Lung (tissue), 12 donors: Measurements from ENCODE around the gene ZNF516. TPM values are rescaled to one million over a fixed set of nuclear protein-coding genes. Genes with fewer than 3 reads are reported as not detected.

Source experiments
- ATAC-seq: fragments of 200-7000 bp; cut with Tn5 transposase; one replicate; pipeline ENCODE4 v1.9.1; 2020; ENCODE audit warnings: moderate number of reproducible peaks; ENCODE audit not compliant: insufficient read depth, low FRiP score
- DNase-seq, 3 donors: peaks; one replicate each; pipeline ENCODE4 v3.0.0-alpha.2; 2013 to 2017
- H3K27ac ChIP-seq, 2 donors: one replicate each; pipeline ENCODE4 v1.5.1; 2013; ENCODE audit warnings: mild to moderate bottlenecking in 2 of 2, moderate library complexity in 2 of 2, control low read depth in 1 of 2, inconsistent platforms in 1 of 2, low read depth in 1 of 2, low read length in 1 of 2
- H3K27me3 ChIP-seq, 3 donors: one replicate each; pipeline ENCODE4 v1.5.1; 2013; ENCODE audit warnings: low read length in 2 of 3; ENCODE audit not compliant: control insufficient read depth in 3 of 3, insufficient read depth in 3 of 3
- H3K36me3 ChIP-seq, 4 donors: one replicate each; pipeline ENCODE4 v1.5.1; 2013; ENCODE audit warnings: low read length in 4 of 4, mild to moderate bottlenecking in 1 of 4, moderate library complexity in 1 of 4; ENCODE audit not compliant: control insufficient read depth in 4 of 4, insufficient read depth in 4 of 4
- H3K4me1 ChIP-seq, 5 donors: one replicate each; pipeline ENCODE4 v1.5.1; 2013; ENCODE audit warnings: low read length in 5 of 5, mild to moderate bottlenecking in 2 of 5, moderate library complexity in 1 of 5; ENCODE audit not compliant: control insufficient read depth in 5 of 5, insufficient read depth in 5 of 5
- H3K4me3 ChIP-seq: one replicate; pipeline ENCODE4 v1.5.1; 2013; ENCODE audit warnings: mild to moderate bottlenecking, control low read depth, moderate library complexity
- H3K9ac ChIP-seq, 2 donors: one replicate each; pipeline ENCODE4 v1.5.1; 2013; ENCODE audit warnings: low read length in 2 of 2, control low read depth in 1 of 2; ENCODE audit not compliant: insufficient read depth in 1 of 2
- H3K9me3 ChIP-seq, 4 donors: one replicate each; pipeline ENCODE4 v1.5.1; 2013; ENCODE audit warnings: low read length in 3 of 4, mild to moderate bottlenecking in 1 of 4, moderate library complexity in 1 of 4; ENCODE audit not compliant: control insufficient read depth in 4 of 4, insufficient read depth in 3 of 4
- WGBS, 2 donors: extraction: QIAGEN DNeasy Blood & Tissue Kit; methylation state at CpG; one replicate each; pipeline ENCODE4 v1.1.7; 2013; 5-methylcytosine and 5-hydroxymethylcytosine counted together
- polyA plus RNA-seq, 2 donors: library from polyadenylated mRNA; stranded (reverse); fragments of 200-250 nt; gene quantifications; one replicate each; pipeline ENCODE4 v1.2.1, GENCODE V29; 2013
- total RNA-seq, 2 donors: library from RNA; depleted of rRNA in 1 of 2; stranded (reverse); fragments of >200 nt in 1 of 2; gene quantifications; one replicate each; pipeline ENCODE4 v1.2.1, GENCODE V29; 2014 to 2021
- TF ChIP-seq, protein P1 (sequence below): IDR thresholded peaks from 2 replicates; pipeline ENCODE4 v1.5.1; 2012; ENCODE audit warnings: mild to moderate bottlenecking; ENCODE audit errors: control extremely low read depth, extremely low read depth
- donor health status: control.
- donor health status: control.
- donor health status: Bipolar disorder and iron deficiency.
- donor health status: healthy.
- donor health status: DM: yes; HTN: yes; CAD: no.

Gene ZNF516
- total and polyA plus RNA-seq, 4 donors = 7.7 to 45.4 (median 26.4) TPM

DNA sequence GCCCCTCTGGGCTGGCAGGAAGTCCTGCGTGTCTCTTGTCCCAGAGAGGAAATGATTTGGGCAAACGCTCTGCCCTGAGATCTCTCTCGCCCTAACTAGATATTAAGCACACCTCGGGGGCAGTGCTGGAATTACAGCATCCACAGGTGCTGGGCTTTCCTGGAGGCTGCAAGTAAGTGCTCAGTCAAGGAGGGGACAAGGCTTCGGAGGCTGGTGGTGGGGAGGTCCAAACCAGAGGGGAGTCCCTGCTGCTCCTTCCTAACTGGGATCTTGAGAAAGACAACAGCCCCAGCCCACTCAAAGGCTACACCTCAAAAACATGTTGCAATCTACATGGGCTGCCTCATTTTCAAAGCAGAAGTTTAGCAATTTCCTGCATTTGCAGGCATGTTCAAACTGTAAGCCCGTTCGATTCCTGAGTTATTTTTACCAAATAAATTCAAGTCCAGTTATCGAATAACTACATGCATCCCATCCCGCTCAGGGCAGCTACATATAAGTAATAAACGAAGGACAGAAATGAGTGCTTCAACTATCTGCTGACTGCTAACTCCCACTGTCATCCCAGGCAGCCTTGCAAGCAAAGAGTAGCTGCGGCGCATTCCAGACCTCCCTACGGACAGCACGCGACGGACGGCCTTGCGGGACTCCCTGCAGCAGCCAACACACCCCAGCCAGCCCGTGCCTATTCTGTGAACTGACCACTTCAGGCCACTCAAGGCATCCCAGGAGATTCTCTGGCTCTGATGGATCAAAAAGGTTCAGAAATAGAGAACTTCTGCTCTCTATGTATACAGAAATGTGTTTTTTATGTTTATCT is 27.5 kb downstream of the ZNF516 start:
- TF ChIP-seq, protein P1, sequence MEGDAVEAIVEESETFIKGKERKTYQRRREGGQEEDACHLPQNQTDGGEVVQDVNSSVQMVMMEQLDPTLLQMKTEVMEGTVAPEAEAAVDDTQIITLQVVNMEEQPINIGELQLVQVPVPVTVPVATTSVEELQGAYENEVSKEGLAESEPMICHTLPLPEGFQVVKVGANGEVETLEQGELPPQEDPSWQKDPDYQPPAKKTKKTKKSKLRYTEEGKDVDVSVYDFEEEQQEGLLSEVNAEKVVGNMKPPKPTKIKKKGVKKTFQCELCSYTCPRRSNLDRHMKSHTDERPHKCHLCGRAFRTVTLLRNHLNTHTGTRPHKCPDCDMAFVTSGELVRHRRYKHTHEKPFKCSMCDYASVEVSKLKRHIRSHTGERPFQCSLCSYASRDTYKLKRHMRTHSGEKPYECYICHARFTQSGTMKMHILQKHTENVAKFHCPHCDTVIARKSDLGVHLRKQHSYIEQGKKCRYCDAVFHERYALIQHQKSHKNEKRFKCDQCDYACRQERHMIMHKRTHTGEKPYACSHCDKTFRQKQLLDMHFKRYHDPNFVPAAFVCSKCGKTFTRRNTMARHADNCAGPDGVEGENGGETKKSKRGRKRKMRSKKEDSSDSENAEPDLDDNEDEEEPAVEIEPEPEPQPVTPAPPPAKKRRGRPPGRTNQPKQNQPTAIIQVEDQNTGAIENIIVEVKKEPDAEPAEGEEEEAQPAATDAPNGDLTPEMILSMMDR = no peak
- DNase-seq (peak in 2 of 3 donors; percentile 50 to 52), ATAC-seq (no peak)
- H3K4me1 ChIP-seq = peaks cover 0 to 17% (median 13%) of the 10 kb centered on the region in 5 donors
- H3K27me3 ChIP-seq = no peaks in the 10 kb centered on the region
- H3K9ac ChIP-seq = no peak overlapping the region
- H3K36me3 ChIP-seq = peaks cover 0 to 6% (median under 1%) of the 10 kb centered on the region in 4 donors
- no peaks in the 10 kb centered on the region for H3K9me3 ChIP-seq
- H3K27ac ChIP-seq = peak overlapping the region in 1 of 2 donors; percentile 35
- H3K4me3 ChIP-seq = no peak overlapping the region
- 11 to 32% methylated on average over 19 of the region's 19 CpGs for WGBS, 2 donors

DNA sequence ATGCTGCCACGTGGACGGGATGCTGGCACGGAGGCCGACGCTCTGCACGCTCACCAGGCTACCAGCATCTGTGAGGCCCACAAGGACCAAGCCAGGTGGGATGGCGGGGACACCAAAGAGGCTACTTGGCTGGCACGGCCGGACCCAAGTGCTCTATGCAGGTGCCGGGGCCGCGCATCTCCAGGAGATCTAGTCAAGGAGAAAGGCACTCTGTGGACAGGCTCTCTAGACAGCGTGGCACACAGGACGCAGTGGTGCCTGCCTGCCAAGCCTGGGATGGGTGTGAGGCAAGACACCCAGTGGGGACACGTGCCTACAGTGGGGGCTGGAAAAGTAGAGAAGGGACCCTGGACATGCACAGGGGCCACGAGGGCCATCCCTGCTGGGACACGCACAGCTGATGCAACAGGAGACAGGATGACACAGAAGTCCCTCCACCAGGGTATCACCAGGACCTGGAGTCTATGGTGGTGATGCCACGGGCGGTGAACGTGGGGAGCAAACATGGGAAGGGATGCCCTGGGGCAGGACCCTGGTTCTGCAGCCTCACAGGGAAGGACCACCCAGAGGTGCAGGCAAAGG is 28.5 kb downstream of the ZNF516 start:
- Histone ChIP-seq H3K9ac (no peak overlapping the region), H3K9me3 (no peaks in the 10 kb centered on the region), H3K36me3 (peaks cover 0 to 8% (median under 1%) of the 10 kb centered on the region in 4 donors), H3K4me1 (peaks cover 0 to 17% (median 7%) of the 10 kb centered on the region in 5 donors), H3K27me3 (no peaks in the 10 kb centered on the region), H3K4me3 (no peak overlapping the region), H3K27ac (peak overlapping the region in 1 of 2 donors; percentile 7)
- 70 to 87% methylated on average over 20 of the region's 20 CpGs for WGBS, 2 donors
- TF ChIP-seq, protein P1 = no peak
- ATAC-seq (no peak), DNase-seq (no peak)

DNA sequence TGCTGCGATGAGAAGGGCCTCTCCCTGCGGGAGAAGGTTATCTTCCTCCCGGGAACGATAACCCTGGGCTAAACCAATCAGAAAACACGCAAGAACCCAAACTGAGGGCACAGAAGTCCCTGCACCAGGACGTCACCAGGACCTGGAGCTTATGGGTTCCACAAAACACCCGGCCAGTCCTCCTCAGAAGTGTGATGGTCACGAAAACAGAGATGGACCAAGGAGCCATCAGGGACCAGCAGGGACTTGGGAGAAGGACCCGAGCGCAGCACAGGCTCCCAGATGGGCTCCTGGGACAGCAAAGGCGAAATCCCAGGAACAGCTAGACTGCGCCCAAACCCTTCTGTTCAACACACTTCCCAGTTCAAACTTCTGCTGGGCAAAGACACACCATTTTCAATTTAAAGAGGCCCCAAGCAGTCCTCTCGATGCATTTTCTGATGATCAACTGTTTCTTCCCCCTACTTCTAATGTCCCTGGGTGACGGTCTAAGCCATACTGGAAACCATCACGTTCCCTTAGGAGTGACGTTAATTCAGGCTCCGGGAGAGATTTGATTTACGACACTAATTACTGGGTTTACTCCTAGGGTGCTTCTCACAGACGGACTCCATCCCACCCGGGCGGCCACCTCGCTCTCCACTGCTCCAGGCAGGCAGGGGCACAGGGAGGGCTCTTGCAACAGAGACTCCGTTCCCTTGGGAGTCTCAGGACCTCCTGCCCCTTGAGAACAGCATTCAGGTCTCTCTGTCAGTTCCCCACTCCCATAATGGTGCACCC is 29.2 kb downstream of the ZNF516 start:
- no peak overlapping the region for H3K4me3 ChIP-seq
- peaks cover 0 to 17% (median 7%) of the 10 kb centered on the region in 5 donors for H3K4me1 ChIP-seq
- no peak for DNase-seq
- 88 to 92% methylated on average over 23 of the region's 23 CpGs for WGBS, 2 donors
- H3K27ac ChIP-seq = peak overlapping the region in 1 of 2 donors; percentile 7
- H3K9ac ChIP-seq = no peak overlapping the region
- TF ChIP-seq, protein P1 = no peak
- H3K9me3 ChIP-seq = no peaks in the 10 kb centered on the region
- no peaks in the 10 kb centered on the region for H3K27me3 ChIP-seq
- peaks cover 0 to 10% (median 2%) of the 10 kb centered on the region in 4 donors for H3K36me3 ChIP-seq
- no peak for ATAC-seq
